ENCODE results near the gene MET. TPM values are rescaled to one million over a fixed set of nuclear protein-coding genes. Genes with fewer than 3 reads are reported as not detected.

MET gene
- polyA plus RNA-seq, 2 of the 4 experiments (the other 2 are of a cell fraction): 72.3 to 165 TPM

GRCh38 chr7:116631676-116632075, 40.3 kb upstream of the MET start:
- peak overlapping the region; percentile 72 for H3K4me2 ChIP-seq
- POLR2A ChIA-PET: interaction anchor here (1.0 to 4.6 kb wide), 4 partner anchors 22 to 173 kb away, joined by 3 to 24 read pairs (median 5); partner anchors contain the start of gene MET
- DNase-seq (ENCODE audit: low read depth in 1 of 2, low spot score in 1 of 2) (no peak), ATAC-seq (no peak), FAIRE-seq (no peak)
- no peaks in the 10 kb centered on the region for H3K9me3 ChIP-seq
- TF ChIP-seq, protein P1, sequence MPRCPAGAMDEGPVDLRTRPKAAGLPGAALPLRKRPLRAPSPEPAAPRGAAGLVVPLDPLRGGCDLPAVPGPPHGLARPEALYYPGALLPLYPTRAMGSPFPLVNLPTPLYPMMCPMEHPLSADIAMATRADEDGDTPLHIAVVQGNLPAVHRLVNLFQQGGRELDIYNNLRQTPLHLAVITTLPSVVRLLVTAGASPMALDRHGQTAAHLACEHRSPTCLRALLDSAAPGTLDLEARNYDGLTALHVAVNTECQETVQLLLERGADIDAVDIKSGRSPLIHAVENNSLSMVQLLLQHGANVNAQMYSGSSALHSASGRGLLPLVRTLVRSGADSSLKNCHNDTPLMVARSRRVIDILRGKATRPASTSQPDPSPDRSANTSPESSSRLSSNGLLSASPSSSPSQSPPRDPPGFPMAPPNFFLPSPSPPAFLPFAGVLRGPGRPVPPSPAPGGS (IDR thresholded peaks at IDR 0.05): no peak
- no peak for TF ChIP-seq CEBPB (IDR thresholded peaks at IDR 0.05)
- no peak for TF ChIP-seq HOXA7 (CRISPR knock-in tag; IDR thresholded peaks at IDR 0.05)
- TF ChIP-seq FOXS1 (CRISPR knock-in tag; IDR thresholded peaks at IDR 0.05): no peak
- TF ChIP-seq POLR2AphosphoS2 (conservative IDR thresholded peaks at IDR 0.05; ENCODE audit: low read length): no peak
- TF ChIP-seq EHF (CRISPR knock-in tag; IDR thresholded peaks at IDR 0.05): no peak
- TF ChIP-seq, protein P2, sequence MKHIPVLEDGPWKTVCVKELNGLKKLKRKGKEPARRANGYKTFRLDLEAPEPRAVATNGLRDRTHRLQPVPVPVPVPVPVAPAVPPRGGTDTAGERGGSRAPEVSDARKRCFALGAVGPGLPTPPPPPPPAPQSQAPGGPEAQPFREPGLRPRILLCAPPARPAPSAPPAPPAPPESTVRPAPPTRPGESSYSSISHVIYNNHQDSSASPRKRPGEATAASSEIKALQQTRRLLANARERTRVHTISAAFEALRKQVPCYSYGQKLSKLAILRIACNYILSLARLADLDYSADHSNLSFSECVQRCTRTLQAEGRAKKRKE (CRISPR knock-in tag; IDR thresholded peaks at IDR 0.05; ENCODE audit: low read depth): no peak
- no peak for TF ChIP-seq PHF8 (IDR thresholded peaks at IDR 0.05; ENCODE audit: borderline replicate concordance, low read depth)
- no peak for TF ChIP-seq RCOR1 (IDR thresholded peaks at IDR 0.05; ENCODE audit: low read depth, low read length)
- TF ChIP-seq MAX (IDR thresholded peaks at IDR 0.05): no peak
- TF ChIP-seq CHD4 (IDR thresholded peaks at IDR 0.05; ENCODE audit: borderline replicate concordance): no peak
- no peak for TF ChIP-seq KDM1A (IDR thresholded peaks at IDR 0.05; ENCODE audit: low read depth)
- no peak for TF ChIP-seq FOSB (CRISPR knock-in tag; IDR thresholded peaks at IDR 0.05)
- TF ChIP-seq NPAS2 (CRISPR knock-in tag; IDR thresholded peaks at IDR 0.05; ENCODE audit: borderline replicate concordance): no peak
- no peak for TF ChIP-seq HDAC2 (IDR thresholded peaks at IDR 0.05)
- H3K4me3 ChIP-seq: no peak overlapping the region
- H3K27ac ChIP-seq: peak overlapping the region; percentile 85 to 90
- 79% methylated on average over 2 of the region's 2 CpGs for WGBS (ENCODE audit: missing lambda C conversion rate)
- H3K4me1 ChIP-seq: peaks cover 55% of the 10 kb centered on the region
- CTCF ChIA-PET: interaction anchor here (0.9 to 3.6 kb wide), 5 partner anchors 37 to 105 kb away, joined by 3 to 12 read pairs (median 6); partner anchors contain the start of gene MET

DNA sequence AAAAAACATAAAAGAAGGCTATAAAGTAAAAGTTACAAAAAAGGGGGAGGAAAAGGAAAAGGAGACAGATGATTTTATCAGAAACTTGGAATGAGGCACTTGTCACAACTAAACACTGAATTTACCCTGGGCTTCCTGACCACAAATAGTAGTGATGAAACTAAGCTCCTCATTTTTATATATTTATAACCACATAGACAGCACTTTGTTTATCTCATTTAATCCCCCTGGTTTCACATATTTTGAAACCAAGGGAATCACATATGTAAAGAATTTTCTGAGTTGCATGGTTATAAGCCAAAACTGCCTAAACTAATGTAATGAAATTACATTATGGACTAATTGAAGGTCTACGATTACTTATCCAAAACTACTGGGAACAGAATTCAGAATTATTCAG, 39.6 kb upstream of the MET start:
- H3K4me2 ChIP-seq: no peak overlapping the region; the same call in 2 of the 3 replicates
- H3K27ac ChIP-seq: peak overlapping the region; percentile 85 to 90; a peak in 4 of 6 replicates
- 93% methylated on average over 1 of the region's 1 CpG for WGBS (ENCODE audit: missing lambda C conversion rate)
- TF ChIP-seq ELK1 (IDR thresholded peaks at IDR 0.05; ENCODE audit: low read depth, low read length) (no peak), FOSB (CRISPR knock-in tag; IDR thresholded peaks at IDR 0.05) (no peak), SMC3 (IDR thresholded peaks at IDR 0.05) (no peak), PHF8 (IDR thresholded peaks at IDR 0.05; ENCODE audit: borderline replicate concordance, low read depth) (no peak)
- TF ChIP-seq, protein P3, sequence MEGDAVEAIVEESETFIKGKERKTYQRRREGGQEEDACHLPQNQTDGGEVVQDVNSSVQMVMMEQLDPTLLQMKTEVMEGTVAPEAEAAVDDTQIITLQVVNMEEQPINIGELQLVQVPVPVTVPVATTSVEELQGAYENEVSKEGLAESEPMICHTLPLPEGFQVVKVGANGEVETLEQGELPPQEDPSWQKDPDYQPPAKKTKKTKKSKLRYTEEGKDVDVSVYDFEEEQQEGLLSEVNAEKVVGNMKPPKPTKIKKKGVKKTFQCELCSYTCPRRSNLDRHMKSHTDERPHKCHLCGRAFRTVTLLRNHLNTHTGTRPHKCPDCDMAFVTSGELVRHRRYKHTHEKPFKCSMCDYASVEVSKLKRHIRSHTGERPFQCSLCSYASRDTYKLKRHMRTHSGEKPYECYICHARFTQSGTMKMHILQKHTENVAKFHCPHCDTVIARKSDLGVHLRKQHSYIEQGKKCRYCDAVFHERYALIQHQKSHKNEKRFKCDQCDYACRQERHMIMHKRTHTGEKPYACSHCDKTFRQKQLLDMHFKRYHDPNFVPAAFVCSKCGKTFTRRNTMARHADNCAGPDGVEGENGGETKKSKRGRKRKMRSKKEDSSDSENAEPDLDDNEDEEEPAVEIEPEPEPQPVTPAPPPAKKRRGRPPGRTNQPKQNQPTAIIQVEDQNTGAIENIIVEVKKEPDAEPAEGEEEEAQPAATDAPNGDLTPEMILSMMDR (IDR thresholded peaks at IDR 0.05): no peak
- ATAC-seq (no peak), FAIRE-seq (no peak), DNase-seq (ENCODE audit: low read depth in 1 of 2, low spot score in 1 of 2) (no peak)
- ChIA-PET POLR2A (interaction anchor here (4.6 kb wide), 1 partner anchor 40 kb away, joined by 24 read pairs; the partner anchor contains the start of gene MET), CTCF (interaction anchor here (1.4 to 3.6 kb wide), 3 partner anchors 10 to 41 kb away, joined by 3 to 12 read pairs (median 8); partner anchors contain the start of gene MET)
- peaks cover 55% of the 10 kb centered on the region for H3K4me1 ChIP-seq
- no peaks in the 10 kb centered on the region for H3K9me3 ChIP-seq
- H3K4me3 ChIP-seq: no peak overlapping the region

Data from A549 (cell line).